Colonic mucosa (tissue), 4 donors: ENCODE measurements around the gene FRMPD1. TPM values are rescaled to one million over a fixed set of nuclear protein-coding genes. Genes with fewer than 3 reads are reported as not detected.

Experiments
- DNase-seq: peaks from one replicate; pipeline ENCODE4 v3.0.0-alpha.2; 2020
- H3K27ac ChIP-seq: fragments of 200-600 bp; one replicate; pipeline ENCODE4 v1.8.0; 2021
- H3K27me3 ChIP-seq: fragments of 200-600 bp; one replicate; pipeline ENCODE4 v1.8.0; 2021
- H3K36me3 ChIP-seq: fragments of 200-600 bp; one replicate; pipeline ENCODE4 v1.8.0; 2021
- H3K4me1 ChIP-seq: fragments of 200-600 bp; one replicate; pipeline ENCODE4 v1.8.0; 2021; ENCODE audit warnings: mild to moderate bottlenecking
- H3K4me3 ChIP-seq: fragments of 200-600 bp; one replicate; pipeline ENCODE4 v1.8.0; 2021
- H3K9ac ChIP-seq, 2 donors: one replicate each; pipeline ENCODE4 v1.7.0; 2013; ENCODE audit warnings: control low read depth in 2 of 2, low read depth in 2 of 2, low read length in 2 of 2
- H3K9me3 ChIP-seq: fragments of 200-600 bp; one replicate; pipeline ENCODE4 v1.8.0; 2021
- intact Hi-C: fragments of 100-400 bp; cut with DNase I; formaldehyde crosslinking; loops from one replicate; pipeline ENCODE4 v1.14.1; 2022
- total RNA-seq, 2 donors: library from RNA; stranded (reverse); fragmentation: NEBNext Ultra II Directional in 1 of 2; extraction: Animal tissue kit (Norgen Biotek cat#: 25700) in 1 of 2; gene quantifications; one replicate each; pipeline ENCODE4 v1.2.1, GENCODE V29; 2021
- TF ChIP-seq, protein P1 (sequence below): fragments of 200-600 bp; IDR thresholded peaks from one replicate; pipeline ENCODE4 v1.8.0; 2022; ENCODE audit warnings: antibody characterized with exemption, mild to moderate bottlenecking
- donor health status: healthy.
- donor health status: DM: no; HTN: no; CAD: no.
- donor health status: DM: no; HTN: no; CAD: no.

FRMPD1 gene
- total RNA-seq, 2 donors from 2014 or later, result 0.08 to 0.35 TPM

DNA sequence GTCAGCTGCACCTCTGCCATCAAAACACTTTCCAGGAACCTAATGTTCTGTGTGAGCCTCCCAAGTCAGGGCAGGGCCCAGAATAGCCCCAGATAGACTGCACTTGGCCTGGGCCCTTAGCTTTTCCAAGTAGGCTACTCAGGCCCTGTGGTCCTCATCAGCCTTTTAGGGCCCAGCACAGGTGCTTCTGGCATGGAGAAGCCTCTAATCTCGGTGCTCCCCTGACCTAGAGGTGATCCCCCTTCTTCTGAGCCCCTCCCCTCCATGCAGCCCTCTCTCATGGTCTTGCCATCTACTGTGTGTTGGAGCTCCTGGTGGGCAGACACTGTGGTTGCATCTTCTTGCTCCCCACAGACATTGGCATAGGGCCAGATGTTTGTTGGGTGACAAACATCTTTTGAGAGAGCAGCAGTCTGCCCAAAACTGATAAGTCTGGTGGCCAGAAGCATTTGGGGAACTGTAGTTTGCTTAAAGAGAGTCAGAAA lies 28.1 kb downstream of the FRMPD1 start:
- Histone ChIP-seq H3K36me3 (no peaks in the 10 kb centered on the region), H3K4me1 (no peaks in the 10 kb centered on the region), H3K27me3 (no peaks in the 10 kb centered on the region), H3K9me3 (no peaks in the 10 kb centered on the region), H3K27ac (no peak overlapping the region), H3K4me3 (no peak overlapping the region), H3K9ac (no peak overlapping the region)
- intact Hi-C loops, result no loop called here
- TF ChIP-seq, protein P1, sequence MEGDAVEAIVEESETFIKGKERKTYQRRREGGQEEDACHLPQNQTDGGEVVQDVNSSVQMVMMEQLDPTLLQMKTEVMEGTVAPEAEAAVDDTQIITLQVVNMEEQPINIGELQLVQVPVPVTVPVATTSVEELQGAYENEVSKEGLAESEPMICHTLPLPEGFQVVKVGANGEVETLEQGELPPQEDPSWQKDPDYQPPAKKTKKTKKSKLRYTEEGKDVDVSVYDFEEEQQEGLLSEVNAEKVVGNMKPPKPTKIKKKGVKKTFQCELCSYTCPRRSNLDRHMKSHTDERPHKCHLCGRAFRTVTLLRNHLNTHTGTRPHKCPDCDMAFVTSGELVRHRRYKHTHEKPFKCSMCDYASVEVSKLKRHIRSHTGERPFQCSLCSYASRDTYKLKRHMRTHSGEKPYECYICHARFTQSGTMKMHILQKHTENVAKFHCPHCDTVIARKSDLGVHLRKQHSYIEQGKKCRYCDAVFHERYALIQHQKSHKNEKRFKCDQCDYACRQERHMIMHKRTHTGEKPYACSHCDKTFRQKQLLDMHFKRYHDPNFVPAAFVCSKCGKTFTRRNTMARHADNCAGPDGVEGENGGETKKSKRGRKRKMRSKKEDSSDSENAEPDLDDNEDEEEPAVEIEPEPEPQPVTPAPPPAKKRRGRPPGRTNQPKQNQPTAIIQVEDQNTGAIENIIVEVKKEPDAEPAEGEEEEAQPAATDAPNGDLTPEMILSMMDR, result no peak
- DNase-seq, result no peak

DNA sequence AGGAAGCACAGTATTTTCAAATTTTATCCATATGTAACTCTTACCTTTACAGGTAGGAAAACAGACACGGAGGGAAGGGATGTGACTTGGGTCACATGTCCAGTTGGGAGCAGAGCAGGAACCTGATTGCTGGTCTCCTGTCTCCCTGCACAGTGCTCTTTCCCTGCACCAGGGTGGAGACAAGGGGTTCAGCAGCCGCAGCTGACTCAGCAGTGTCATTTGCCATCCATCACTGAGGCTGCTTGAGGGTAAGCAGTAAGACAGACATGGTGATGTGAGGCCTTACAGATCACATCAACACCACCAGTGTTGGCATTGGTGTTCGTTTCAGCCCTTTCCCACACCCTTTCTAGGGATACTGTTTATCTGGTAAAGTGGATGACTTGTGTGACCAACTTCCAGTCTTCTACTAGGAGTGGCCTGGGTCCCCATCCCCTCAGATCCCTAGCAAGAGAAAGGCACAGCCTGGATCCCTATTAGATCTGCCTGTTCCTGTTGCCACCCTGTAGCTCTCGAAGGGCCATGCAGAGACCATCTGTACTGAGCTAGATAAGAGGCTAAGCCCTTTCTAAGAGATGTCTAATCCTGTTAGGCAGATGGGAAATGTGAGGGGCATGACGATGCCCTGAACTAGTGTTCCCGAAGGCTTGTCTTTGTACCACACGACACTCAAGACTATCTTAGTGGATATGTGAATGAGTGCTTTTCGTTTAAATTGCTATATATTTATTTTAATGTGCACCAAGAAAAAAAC lies 29.1 kb downstream of the FRMPD1 start:
- H3K4me3 ChIP-seq, result no peak overlapping the region
- H3K9me3 ChIP-seq, result no peaks in the 10 kb centered on the region
- no peaks in the 10 kb centered on the region for H3K27me3 ChIP-seq
- H3K36me3 ChIP-seq, result no peaks in the 10 kb centered on the region
- H3K27ac ChIP-seq, result no peak overlapping the region
- no peak overlapping the region for H3K9ac ChIP-seq
- DNase-seq, result no peak
- H3K4me1 ChIP-seq, result no peaks in the 10 kb centered on the region
- intact Hi-C loops, result no loop called here
- TF ChIP-seq, protein P1, result no peak

DNA sequence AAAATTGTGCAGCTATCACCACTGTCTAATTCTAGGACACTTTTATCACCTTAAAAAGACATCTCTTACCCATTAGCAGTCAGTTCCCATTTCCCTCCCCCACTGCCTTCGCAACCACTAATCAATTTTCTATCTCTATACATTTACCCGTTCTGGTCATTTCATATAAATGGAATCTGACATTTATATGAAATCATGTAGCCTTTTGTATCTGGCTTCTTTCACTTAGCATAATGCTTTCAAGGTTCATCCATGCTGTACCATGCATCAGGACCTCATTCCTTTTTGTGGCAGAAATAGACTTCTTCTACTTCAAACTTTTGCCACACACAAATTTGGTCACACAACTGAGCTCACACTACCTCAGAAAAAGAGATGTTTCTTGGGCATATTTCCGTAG lies 32.2 kb downstream of the FRMPD1 start:
- intact Hi-C loops, result no loop called here
- no peak for DNase-seq
- Histone ChIP-seq H3K27me3 (no peaks in the 10 kb centered on the region), H3K4me1 (no peaks in the 10 kb centered on the region), H3K36me3 (no peaks in the 10 kb centered on the region), H3K9me3 (no peaks in the 10 kb centered on the region), H3K4me3 (no peak overlapping the region), H3K27ac (no peak overlapping the region), H3K9ac (no peak overlapping the region)
- TF ChIP-seq, protein P1, result no peak

DNA sequence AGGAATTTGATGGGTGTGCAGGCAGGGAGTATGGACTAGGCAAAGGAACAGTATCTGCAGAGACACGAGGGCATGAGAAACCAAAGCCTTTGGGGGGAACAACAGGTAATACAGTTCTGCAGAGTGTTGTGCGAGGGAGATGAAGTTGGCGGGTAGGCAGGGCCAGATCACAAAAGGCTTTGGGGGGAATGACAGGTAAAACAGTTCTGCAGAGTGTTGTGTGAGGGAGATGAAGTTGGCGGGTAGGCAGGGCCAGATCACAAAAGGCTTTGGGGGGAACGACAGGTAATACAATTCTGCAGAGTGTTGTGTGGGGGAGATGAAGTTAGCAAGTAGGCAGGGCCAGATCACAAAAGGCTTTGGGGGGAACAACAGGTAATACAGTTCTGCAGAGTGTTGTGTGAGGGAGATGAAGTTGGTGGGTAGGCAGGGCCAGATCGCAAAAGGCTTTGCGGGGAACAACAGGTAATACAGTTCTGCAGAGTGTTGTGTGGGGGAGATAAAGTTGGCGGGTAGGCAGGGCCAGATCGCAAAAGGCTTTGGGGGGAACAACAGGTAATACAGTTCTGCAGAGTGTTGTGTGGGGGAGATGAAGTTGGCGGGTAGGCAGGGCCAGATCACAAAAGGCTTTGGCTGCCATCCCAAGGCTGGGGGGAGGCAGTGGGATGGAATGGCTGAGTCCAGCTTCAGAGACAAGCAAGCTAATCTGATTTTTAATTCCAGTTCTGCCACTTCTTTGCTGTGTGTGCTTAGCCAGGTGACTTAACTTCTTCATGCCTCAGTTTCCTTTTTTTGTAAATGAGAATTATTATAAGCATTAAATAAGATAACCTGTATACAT lies 33.0 kb downstream of the FRMPD1 start:
- H3K27ac ChIP-seq, result no peak overlapping the region
- DNase-seq, result no peak
- H3K9me3 ChIP-seq, result no peaks in the 10 kb centered on the region
- TF ChIP-seq, protein P1, result no peak
- no peak overlapping the region for H3K4me3 ChIP-seq
- intact Hi-C loops, result no loop called here
- no peak overlapping the region for H3K9ac ChIP-seq
- H3K27me3 ChIP-seq, result no peaks in the 10 kb centered on the region
- no peaks in the 10 kb centered on the region for H3K4me1 ChIP-seq
- no peaks in the 10 kb centered on the region for H3K36me3 ChIP-seq

DNA sequence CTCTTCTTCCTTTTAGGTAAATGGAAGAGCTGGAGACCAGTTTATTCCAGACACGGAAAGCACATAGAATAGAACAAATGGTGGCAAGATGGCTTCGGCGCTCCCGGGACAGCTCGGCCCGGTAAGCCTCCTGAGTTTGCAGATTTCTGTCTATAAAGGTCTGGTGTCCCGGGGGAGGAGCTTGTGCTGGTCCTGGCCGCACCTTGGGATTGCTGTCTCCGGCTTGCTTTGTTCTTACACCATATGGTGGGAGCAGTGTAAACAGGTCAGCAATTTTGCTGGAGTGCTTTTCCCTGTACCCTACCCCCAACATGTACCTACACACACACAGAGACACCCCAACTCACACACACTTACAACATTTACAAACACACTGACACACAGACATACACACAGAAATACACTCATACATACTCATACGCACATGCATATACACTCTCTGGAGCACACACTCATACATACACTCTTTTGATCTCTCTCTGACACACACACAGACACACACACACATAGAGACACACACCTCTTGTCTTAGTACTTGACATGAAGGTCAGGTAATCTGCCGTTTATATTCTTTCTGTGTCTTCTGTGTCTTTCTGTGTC lies 42.0 kb downstream of the FRMPD1 start:
- no peak overlapping the region for H3K4me3 ChIP-seq
- no peak overlapping the region for H3K9ac ChIP-seq
- H3K4me1 ChIP-seq, result no peaks in the 10 kb centered on the region
- TF ChIP-seq, protein P1, result no peak
- H3K27ac ChIP-seq, result no peak overlapping the region
- peak; percentile 27 for DNase-seq
- H3K9me3 ChIP-seq, result no peaks in the 10 kb centered on the region
- H3K27me3 ChIP-seq, result no peaks in the 10 kb centered on the region
- intact Hi-C loops, result no loop called here
- H3K36me3 ChIP-seq, result no peaks in the 10 kb centered on the region
